Posterior vena cava (tissue), 2 donors: ENCODE measurements around the gene MCEE. TPM values are rescaled to one million over a fixed set of nuclear protein-coding genes. Genes with fewer than 3 reads are reported as not detected.
A peak's percentile ranks its signal among the peaks of the same experiment; 100 is the strongest.
"Not testable (repeated sequence)": the region's sequence is repeated elsewhere in the genome, so short reads cannot be mapped to it uniquely, and the experiment has no call there.

ENCODE experiments used
- DNase-seq: peaks from one replicate; pipeline ENCODE4 v3.0.0-alpha.2; 2020; ENCODE audit warnings: low spot score
- intact Hi-C, 2 donors: fragments of 100-400 bp; cut with DNase I; formaldehyde crosslinking; loops; one replicate each; pipeline versions ENCODE4 v1.14.1 to v1.14.2; 2022 to 2023
- total RNA-seq, 2 donors: library from RNA; stranded (reverse); fragmentation: NEBNext Ultra II Directional; extraction: Animal tissue kit (Norgen Biotek cat#: 25700); gene quantifications; one replicate each; pipeline ENCODE4 v1.2.1, GENCODE V29; 2021
- donor health status: DM: yes; HTN: yes; CAD: no.
- donor health status: DM: yes; HTN: yes; CAD: no.

Gene MCEE
- total RNA-seq, 2 donors from 2014 or later, result 21.3 to 22.6 TPM

- DNase-seq, intact Hi-C loops: not testable (repeated sequence)
Observed at GRCh38 chr2:71089475-71089874, 40.6 kb downstream of the MCEE start.

- intact Hi-C loops, DNase-seq: not testable (repeated sequence)
Observed at GRCh38 chr2:71085325-71086003, 44.6 kb downstream of the MCEE start.

DNA sequence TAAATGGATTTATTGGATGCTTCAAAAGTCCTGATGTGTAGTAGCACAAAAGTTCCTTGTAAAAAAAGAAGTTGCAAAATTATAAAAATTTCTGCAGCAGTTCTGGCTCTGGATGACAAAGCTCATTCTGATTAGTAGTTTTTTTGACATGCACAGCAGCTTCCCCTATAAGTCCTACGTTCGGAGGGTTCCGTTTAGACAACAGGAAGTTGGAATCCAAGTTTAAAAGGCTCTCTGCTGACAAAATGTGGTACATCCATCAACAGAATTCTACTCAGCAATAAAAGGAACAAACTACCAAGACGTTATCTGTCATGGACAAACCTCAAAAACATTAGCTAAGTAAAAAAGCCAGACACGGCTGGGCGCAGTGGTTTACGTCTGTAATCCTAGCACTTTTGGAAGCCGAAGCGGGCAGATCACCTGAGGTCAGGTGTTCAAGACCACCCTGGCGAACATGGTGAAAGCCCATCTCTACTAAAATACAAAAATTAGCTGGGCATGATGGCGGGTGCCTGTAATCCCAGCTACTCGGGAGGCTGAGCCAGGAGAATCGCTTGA is 46.2 kb downstream of the MCEE start:
- DNase-seq, intact Hi-C loops: not testable (repeated sequence)

DNA sequence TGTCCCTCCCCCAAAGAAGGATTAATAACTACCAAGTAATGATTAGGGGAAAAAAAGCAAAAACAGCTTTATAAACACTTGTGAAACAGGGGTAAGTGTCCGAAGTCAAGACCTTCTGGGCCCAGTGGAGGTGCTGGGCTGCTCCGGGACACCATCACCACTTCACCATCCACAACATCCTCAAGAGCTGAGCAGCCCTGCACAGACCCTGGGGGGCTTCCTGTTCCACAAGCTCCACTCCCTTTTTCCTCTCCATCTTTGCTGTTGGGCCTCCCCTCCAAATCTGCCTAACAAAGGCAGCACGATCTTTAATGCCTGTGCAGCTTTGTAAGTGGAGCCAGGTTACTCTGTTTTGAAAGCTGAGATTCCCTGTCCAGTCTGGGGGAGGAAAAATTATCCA is 46.7 kb downstream of the MCEE start:
- DNase-seq, intact Hi-C loops: not testable (repeated sequence)

DNA sequence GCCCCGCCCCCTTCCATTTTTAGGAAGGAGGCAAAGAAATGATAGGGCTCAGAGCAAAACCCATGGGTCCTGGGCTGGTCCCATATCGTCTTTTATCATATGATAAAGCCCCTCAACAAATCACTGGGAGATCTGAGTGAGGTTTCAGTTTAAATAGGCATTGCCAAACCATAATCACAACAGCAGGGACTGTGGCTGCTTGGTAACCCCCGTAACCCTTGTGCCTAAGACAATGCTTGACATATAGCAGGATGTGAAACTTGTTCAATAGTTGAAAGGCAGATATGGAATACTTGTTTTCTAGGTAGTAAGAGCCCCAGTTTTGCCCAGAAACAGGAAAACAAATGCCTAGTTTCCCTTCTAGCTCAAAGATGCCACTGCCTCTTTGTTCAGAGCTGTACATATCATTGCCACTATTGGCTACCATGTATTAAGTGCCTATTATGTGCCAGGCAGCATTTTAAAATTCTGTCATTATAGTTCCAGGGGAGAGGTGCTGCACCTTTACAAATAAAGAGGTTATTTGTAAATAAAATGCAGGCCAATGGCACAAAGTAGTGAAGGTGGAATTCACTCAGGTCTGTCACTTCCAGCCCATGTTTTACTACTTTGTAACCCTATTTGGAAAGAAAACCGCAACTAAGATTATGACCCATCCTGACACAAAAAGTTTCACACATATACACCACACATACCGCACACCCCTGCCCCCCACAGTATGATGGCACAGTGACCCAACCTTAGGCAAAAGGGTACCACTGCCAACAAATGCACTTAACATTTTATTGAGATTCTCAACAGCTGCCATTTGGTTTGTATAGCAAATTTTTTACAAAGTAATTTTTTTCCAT is 47.4 kb downstream of the MCEE start:
- intact Hi-C loops, result no loop called here
- no peak for DNase-seq

DNA sequence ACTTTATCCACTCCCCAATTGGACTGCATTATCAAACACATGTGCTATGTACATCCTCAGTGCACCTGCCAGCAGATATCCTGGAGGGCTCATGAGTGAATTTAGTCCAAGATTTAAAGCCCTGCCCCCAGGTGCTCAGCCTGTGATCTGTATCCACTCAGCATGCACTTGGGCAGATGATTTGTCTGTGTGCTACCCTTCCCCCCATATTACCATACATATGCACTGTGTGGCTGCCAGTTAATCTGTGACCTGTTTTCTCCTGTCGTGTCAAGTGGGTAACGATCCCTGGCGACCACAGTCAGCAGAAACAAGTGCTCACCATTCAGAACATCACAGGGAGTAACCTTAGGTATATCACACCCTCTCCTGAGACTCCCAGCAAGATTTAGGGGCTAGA is 51.4 kb downstream of the MCEE start:
- DNase-seq, result no peak
- intact Hi-C loops, result no loop called here

GRCh38 chr2:71074893-71075395 is 55.1 kb downstream of the MCEE start:
- no peak for DNase-seq
- intact Hi-C loops, result no loop called here

DNA sequence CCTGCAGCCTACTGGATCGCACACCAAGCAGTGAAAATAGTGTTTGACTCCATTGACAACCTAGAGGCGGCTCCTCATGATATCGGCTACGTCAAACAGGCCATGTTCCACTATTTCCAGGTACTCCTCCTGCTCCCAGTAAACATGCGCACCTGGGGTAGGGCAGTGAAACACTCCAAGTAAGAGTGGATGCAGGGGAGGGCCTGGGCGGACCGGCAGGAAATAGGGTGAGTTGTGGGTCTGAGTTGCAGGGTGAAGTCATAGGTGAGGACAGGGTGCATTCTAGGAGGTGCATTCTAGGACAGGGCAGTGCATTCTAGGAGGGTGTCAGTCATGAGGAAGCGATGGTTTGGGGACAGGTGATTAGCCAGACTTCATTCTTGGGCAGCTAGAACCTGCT is 56.6 kb downstream of the MCEE start:
- no peak for DNase-seq
- intact Hi-C loops, result no loop called here

GRCh38 chr2:71072492-71072891 is 57.5 kb downstream of the MCEE start:
- intact Hi-C loops, result no loop called here
- no peak for DNase-seq

- no peak for DNase-seq
- intact Hi-C loops, result no loop called here
Observed at GRCh38 chr2:71071681-71072398, 58.2 kb downstream of the MCEE start.

DNA sequence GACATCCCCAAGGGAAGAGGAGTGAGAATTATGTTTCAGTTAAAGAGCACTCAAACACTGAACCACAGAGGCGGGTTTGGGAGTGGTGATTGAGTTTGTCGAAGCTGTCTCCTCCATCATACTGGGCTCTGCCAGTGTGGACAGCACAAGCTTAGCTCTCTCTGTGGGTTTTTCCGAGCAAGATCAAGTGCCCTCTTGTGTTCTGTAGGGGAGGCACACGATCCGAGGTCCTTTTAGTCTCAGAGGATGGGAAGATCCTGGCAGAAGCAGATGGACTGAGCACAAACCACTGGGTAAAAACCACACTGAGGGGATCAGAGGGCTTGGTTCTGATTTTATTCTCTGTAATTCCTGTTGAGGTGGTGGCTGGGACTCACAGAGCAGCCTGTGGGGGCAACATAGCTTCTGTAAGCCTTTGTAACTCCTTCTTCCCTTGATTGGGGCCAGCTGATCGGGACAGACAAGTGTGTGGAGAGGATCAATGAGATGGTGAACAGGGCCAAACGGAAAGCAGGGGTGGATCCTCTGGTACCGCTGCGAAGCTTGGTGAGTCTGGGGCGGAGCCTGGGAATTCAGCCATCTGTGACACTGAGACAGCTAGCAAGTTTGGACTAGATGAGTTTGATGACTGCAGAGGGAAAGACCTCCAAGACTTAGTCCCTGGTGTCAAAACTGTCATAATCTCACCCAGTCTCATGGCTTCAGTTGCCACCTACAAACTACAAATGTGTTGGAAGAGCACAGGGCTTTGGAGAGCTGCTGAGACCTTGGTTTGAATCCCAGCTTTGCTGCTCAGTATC is 59.5 kb downstream of the MCEE start:
- no peak for DNase-seq
- intact Hi-C loops, result no loop called here

DNA sequence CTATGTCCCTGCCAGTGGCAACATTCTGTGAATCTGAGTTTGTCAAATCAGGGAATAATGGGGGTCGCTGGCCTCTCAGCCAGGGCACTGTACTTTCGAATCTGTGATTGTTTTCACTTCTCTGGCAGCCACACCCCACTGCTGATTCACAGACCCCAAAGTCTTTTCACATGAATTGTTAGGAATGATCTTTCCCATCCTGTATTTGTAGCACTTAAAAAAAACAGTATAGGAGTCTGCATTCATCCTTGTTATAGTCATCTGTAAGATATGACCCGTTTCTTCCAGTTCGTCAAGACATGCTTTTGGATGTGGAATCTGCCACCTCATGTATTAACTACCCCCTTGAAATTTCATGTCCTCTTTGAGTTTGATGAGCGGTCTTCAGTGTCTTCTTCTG is 60.7 kb downstream of the MCEE start:
- intact Hi-C loops, result no loop called here
- no peak for DNase-seq

DNA sequence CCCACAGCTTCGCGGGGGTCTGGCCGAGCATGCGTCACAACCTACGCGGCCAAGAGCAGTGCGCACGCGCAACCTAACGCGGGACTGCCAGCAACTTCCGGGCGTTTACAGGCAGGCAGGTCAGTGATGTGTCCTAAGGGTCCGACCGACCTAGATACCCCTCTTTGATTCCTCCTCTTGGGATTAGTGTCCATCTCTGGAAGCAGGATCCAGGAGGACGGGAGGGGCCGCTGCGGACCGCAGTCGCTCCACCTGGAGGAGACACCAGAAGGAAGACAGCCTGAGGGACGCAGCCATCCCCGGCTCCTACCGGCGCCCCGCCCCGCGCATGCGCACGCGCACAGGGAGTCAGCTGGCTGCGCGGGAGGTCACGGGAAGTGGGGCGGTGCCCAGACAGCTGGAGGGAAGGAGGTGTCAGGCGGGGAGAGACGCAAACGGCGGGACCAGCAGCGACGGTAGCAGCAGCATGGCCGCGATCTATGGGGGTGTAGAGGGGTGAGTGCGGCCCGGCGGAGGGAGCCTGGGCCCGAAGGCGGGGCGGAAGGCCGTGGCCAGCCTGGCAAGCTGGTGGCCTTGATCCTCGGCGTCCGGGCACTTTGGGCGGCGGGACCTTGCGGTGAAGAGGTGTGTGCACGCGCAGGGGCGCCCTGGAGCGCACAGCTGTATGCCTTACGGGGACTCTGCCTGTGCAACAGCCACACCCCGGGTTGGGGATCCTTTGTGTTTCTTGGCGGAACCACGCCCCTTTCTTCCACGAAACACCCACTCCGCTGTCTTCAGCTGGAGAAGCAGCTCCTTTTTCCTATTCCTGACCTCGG is 61.6 kb downstream of the MCEE start, which contains the start of gene NAGK:
NAGK (plus strand) TSS at position 431 of the 818 bp plus-strand sequence; CDS start at position 467, 36 bp downstream.
- intact Hi-C loops, result no loop called here
- peak; percentile 99 for DNase-seq

- intact Hi-C loops, result no loop called here
- DNase-seq, result no peak
Observed at GRCh38 chr2:71067567-71068217, 62.3 kb downstream of the MCEE start.

- intact Hi-C loops, result no loop called here
- no peak for DNase-seq
Observed at GRCh38 chr2:71066856-71067255, 63.2 kb downstream of the MCEE start.

- DNase-seq, result no peak
- intact Hi-C loops, result no loop called here
Observed at GRCh38 chr2:71064754-71065621, 65.0 kb downstream of the MCEE start.
